Smooth muscle cell (in vitro differentiated cells): ENCODE measurements around the gene RFXAP. TPM values are rescaled to one million over a fixed set of nuclear protein-coding genes. Genes with fewer than 3 reads are reported as not detected.
A peak's percentile ranks its signal among the peaks of the same experiment; 100 is the strongest.

Experiments used
- DNase-seq: peaks from one replicate; lab custom pipeline; 2025; ENCODE audit not compliant: unreplicated experiment; lab: John Stamatoyannopoulos, UW
- H2AFZ ChIP-seq: fragments of 200-600 bp; sonication (generic); 2 replicates; pipeline ENCODE4 v1.6.0; 2016; ENCODE audit warnings: antibody characterized with exemption, low read depth, mild to moderate bottlenecking
- H3F3A ChIP-seq: fragments of 200-600 bp; sonication (generic); 2 replicates; pipeline ENCODE4 v1.6.0; 2017; ENCODE audit warnings: antibody characterized with exemption, low read depth
- H3K27ac ChIP-seq: fragments of 200-600 bp; sonication (generic); 2 replicates; pipeline ENCODE4 v1.5.1; 2016; ENCODE audit warnings: low read depth, mild to moderate bottlenecking
- H3K27me3 ChIP-seq: fragments of 200-600 bp; sonication (generic); 2 replicates; pipeline ENCODE4 v1.6.1; 2016; ENCODE audit warnings: low read depth, mild to moderate bottlenecking
- H3K36me3 ChIP-seq: fragments of 200-600 bp; sonication (generic); 2 replicates; pipeline ENCODE4 v1.5.1; 2016; ENCODE audit warnings: low read depth
- H3K4me1 ChIP-seq: fragments of 200-600 bp; sonication (generic); 2 replicates; pipeline ENCODE4 v1.5.1; 2016; ENCODE audit warnings: low read depth
- H3K4me2 ChIP-seq: fragments of 200-600 bp; sonication (generic); 2 replicates; pipeline ENCODE4 v1.6.0; 2016; ENCODE audit warnings: mild to moderate bottlenecking
- H3K4me3 ChIP-seq: fragments of 200-600 bp; sonication (generic); 2 replicates; pipeline ENCODE4 v1.5.1; 2016; ENCODE audit warnings: mild to moderate bottlenecking
- H3K79me2 ChIP-seq: fragments of 200-600 bp; sonication (generic); 2 replicates; pipeline ENCODE4 v1.6.0; 2016; ENCODE audit warnings: low read depth, mild to moderate bottlenecking
- H3K9ac ChIP-seq: fragments of 200-600 bp; sonication (generic); 2 replicates; pipeline ENCODE4 v1.6.0; 2016; ENCODE audit warnings: low read depth
- H3K9me3 ChIP-seq: fragments of 200-600 bp; sonication (generic); replicated peaks from 2 replicates; pipeline ENCODE4 v1.5.1; 2016; ENCODE audit warnings: low read depth
- H4K20me1 ChIP-seq: fragments of 200-600 bp; sonication (generic); 2 replicates; pipeline ENCODE4 v1.6.0; 2016; ENCODE audit warnings: low read depth
- WGBS: methylation state at CpG from one replicate; pipeline ENCODE4 v1.1.7; 2016; ENCODE audit warnings: low lambda C conversion rate; 5-methylcytosine and 5-hydroxymethylcytosine counted together
- polyA plus RNA-seq: library from polyadenylated mRNA; unstranded; fragments of >200 nt; fragmentation: Nextera tagmentation; extraction: Ambion mirVana; gene quantifications from 2 replicates; pipeline ENCODE4 v1.2.1, GENCODE V29; 2016
- total RNA-seq: library from RNA; depleted of rRNA; stranded (reverse); fragments of >200 nt; gene quantifications from 2 replicates; pipeline ENCODE4 v1.2.3, GENCODE V29; 2014
- TF ChIP-seq, protein P1 (sequence below): fragments of 200-600 bp; sonication (generic); IDR thresholded peaks from 2 replicates; pipeline ENCODE4 v1.5.1; 2017; ENCODE audit warnings: borderline replicate concordance, mild to moderate bottlenecking, antibody characterized with exemption; ENCODE audit not compliant: insufficient read depth, poor library complexity, severe bottlenecking

The RFXAP gene
- total and polyA plus RNA-seq, 2 experiments from 2014 or later: 0.81 to 2.9 TPM

- no peaks in the 10 kb centered on the region for H3F3A ChIP-seq
- H3K79me2 ChIP-seq: no peaks in the 10 kb centered on the region
- peaks cover 3% of the 10 kb centered on the region for H3K4me1 ChIP-seq
- no peaks in the 10 kb centered on the region for H4K20me1 ChIP-seq
- TF ChIP-seq, protein P1, sequence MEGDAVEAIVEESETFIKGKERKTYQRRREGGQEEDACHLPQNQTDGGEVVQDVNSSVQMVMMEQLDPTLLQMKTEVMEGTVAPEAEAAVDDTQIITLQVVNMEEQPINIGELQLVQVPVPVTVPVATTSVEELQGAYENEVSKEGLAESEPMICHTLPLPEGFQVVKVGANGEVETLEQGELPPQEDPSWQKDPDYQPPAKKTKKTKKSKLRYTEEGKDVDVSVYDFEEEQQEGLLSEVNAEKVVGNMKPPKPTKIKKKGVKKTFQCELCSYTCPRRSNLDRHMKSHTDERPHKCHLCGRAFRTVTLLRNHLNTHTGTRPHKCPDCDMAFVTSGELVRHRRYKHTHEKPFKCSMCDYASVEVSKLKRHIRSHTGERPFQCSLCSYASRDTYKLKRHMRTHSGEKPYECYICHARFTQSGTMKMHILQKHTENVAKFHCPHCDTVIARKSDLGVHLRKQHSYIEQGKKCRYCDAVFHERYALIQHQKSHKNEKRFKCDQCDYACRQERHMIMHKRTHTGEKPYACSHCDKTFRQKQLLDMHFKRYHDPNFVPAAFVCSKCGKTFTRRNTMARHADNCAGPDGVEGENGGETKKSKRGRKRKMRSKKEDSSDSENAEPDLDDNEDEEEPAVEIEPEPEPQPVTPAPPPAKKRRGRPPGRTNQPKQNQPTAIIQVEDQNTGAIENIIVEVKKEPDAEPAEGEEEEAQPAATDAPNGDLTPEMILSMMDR: no peak
- H3K27me3 ChIP-seq: no peaks in the 10 kb centered on the region
- DNase-seq: no peak
- no peaks in the 10 kb centered on the region for H3K36me3 ChIP-seq
- H2AFZ ChIP-seq: no peak overlapping the region
- no peak overlapping the region for H3K4me3 ChIP-seq
- no peak overlapping the region for H3K4me2 ChIP-seq
- no peaks in the 10 kb centered on the region for H3K9me3 ChIP-seq
- no peak overlapping the region for H3K9ac ChIP-seq
- H3K27ac ChIP-seq: no peak overlapping the region
- WGBS: 78% methylated on average over 3 of the region's 3 CpGs
Measured at GRCh38 chr13:36789061-36789460, 30.0 kb upstream of the RFXAP start.

DNA sequence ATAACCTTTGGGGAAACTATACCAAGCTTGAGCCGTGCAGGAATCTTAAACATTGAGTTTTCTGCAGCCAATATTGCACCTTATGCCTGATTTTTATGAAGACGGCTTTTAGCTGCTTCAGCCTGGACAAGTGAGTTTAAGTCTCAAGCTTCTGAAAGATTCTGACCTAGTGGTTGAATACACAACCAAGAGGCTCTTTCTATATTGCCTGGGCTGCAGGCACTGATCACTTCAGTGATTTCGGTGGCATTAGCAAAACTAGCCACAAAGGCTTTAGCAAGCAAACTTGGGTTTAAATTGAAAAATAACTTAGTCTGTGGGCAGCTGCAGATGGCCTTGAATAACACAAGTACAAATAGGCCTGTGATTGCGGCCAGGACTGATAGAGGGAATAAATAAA lies 29.3 kb upstream of the RFXAP start:
- Histone ChIP-seq H3K4me1 (peaks cover 3% of the 10 kb centered on the region), H3K36me3 (no peaks in the 10 kb centered on the region), H2AFZ (no peak overlapping the region), H3K4me2 (peak overlapping the region; percentile 1), H3K27me3 (no peaks in the 10 kb centered on the region), H4K20me1 (no peaks in the 10 kb centered on the region), H3K4me3 (no peak overlapping the region), H3F3A (no peaks in the 10 kb centered on the region), H3K9ac (no peak overlapping the region), H3K9me3 (no peaks in the 10 kb centered on the region), H3K27ac (no peak overlapping the region), H3K79me2 (no peaks in the 10 kb centered on the region)
- TF ChIP-seq, protein P1: no peak
- DNase-seq: no peak
- WGBS: 57% methylated on average over 4 of the region's 4 CpGs

- DNase-seq: no peak
- no peaks in the 10 kb centered on the region for H3K27me3 ChIP-seq
- H3K4me2 ChIP-seq: no peak overlapping the region
- H3K36me3 ChIP-seq: no peaks in the 10 kb centered on the region
- WGBS: 66% methylated on average over 3 of the region's 3 CpGs
- H3K9me3 ChIP-seq: no peaks in the 10 kb centered on the region
- no peak overlapping the region for H3K9ac ChIP-seq
- H3K27ac ChIP-seq: no peak overlapping the region
- no peak overlapping the region for H2AFZ ChIP-seq
- peaks cover 3% of the 10 kb centered on the region for H3K4me1 ChIP-seq
- H4K20me1 ChIP-seq: no peaks in the 10 kb centered on the region
- TF ChIP-seq, protein P1: no peak
- H3F3A ChIP-seq: no peaks in the 10 kb centered on the region
- H3K79me2 ChIP-seq: no peaks in the 10 kb centered on the region
- no peak overlapping the region for H3K4me3 ChIP-seq
Measured at GRCh38 chr13:36794706-36795105, 24.3 kb upstream of the RFXAP start.

GRCh38 chr13:36795463-36795862 lies 23.6 kb upstream of the RFXAP start:
- Histone ChIP-seq H3K9me3 (no peaks in the 10 kb centered on the region), H3F3A (no peaks in the 10 kb centered on the region), H3K27ac (no peak overlapping the region), H3K36me3 (no peaks in the 10 kb centered on the region), H3K4me3 (no peak overlapping the region), H3K79me2 (no peaks in the 10 kb centered on the region), H4K20me1 (no peaks in the 10 kb centered on the region), H3K27me3 (no peaks in the 10 kb centered on the region), H3K4me1 (no peaks in the 10 kb centered on the region), H3K9ac (no peak overlapping the region), H2AFZ (no peak overlapping the region), H3K4me2 (no peak overlapping the region)
- 77% methylated on average over 6 of the region's 6 CpGs for WGBS
- no peak for DNase-seq
- TF ChIP-seq, protein P1: no peak
